Dermis lymphatic vessel endothelial cell (primary cell): ENCODE measurements around the gene FBXO34. TPM values are rescaled to one million over a fixed set of nuclear protein-coding genes. Genes with fewer than 3 reads are reported as not detected.

Source experiments
- total RNA-seq: library from RNA; depleted of rRNA; stranded (reverse); fragments of >200 nt; gene quantifications from 2 replicates; pipeline ENCODE4 v1.2.1, GENCODE V29; 2014

Gene FBXO34, protein sequence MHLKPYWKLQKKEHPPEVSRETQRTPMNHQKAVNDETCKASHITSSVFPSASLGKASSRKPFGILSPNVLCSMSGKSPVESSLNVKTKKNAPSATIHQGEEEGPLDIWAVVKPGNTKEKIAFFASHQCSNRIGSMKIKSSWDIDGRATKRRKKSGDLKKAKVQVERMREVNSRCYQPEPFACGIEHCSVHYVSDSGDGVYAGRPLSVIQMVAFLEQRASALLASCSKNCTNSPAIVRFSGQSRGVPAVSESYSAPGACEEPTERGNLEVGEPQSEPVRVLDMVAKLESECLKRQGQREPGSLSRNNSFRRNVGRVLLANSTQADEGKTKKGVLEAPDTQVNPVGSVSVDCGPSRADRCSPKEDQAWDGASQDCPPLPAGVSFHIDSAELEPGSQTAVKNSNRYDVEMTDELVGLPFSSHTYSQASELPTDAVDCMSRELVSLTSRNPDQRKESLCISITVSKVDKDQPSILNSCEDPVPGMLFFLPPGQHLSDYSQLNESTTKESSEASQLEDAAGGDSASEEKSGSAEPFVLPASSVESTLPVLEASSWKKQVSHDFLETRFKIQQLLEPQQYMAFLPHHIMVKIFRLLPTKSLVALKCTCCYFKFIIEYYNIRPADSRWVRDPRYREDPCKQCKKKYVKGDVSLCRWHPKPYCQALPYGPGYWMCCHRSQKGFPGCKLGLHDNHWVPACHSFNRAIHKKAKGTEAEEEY
- 23.4 and 26.5 TPM in 2 replicates for total RNA-seq

GRCh38 chr14:55270832-55271571 lies at the start of gene FBXO34:
FBXO34 (plus strand) TSS chr14:55271421; CDS start chr14:55350391, 78,970 bp downstream.

Other genes with a start within 250 kb of the FBXO34 start
- 3.5 and 5.2 TPM in 2 replicates for gene WDHD1, start 244.3 kb upstream of the FBXO34 start, total RNA-seq
- gene SOCS4, start 244.2 kb upstream of the FBXO34 start, total RNA-seq = 17.0 TPM in 2 replicates
- gene MAPK1IP1L, start 219.8 kb upstream of the FBXO34 start, total RNA-seq = 15.5 and 20.3 TPM in 2 replicates
- gene LGALS3, start 142.2 kb upstream of the FBXO34 start, total RNA-seq = 82.6 and 115 TPM in 2 replicates
- 5.1 and 7.6 TPM in 2 replicates for gene DLGAP5, start 79.8 kb upstream of the FBXO34 start, total RNA-seq
- 14.1 and 16.3 TPM in 2 replicates for gene ATG14, start 140.4 kb downstream of the FBXO34 start, total RNA-seq
- not detected in 2 replicates for gene TBPL2, start 169.2 kb downstream of the FBXO34 start, total RNA-seq